Naive thymus-derived CD4-positive, alpha-beta T cell (primary cell): ENCODE measurements around the gene RAB42. TPM values are rescaled to one million over a fixed set of nuclear protein-coding genes. Genes with fewer than 3 reads are reported as not detected.

ENCODE experiments used
- ATAC-seq: fragments of 150-1000 bp; cut with Tn5 transposase; 2 replicates; pipeline ENCODE4 v1.10.0; 2021; ENCODE audit warnings: mild to moderate bottlenecking, moderate library complexity
- CTCF ChIA-PET: fragments of 350-600 bp; sonication (Branson Sonifier 250); formaldehyde crosslinking; loops from one replicate; lab custom pipeline; 2021; ENCODE audit warnings: antibody characterized with exemption; lab: Charles Lee
- POLR2A ChIA-PET: fragments of 350-600 bp; sonication (Branson Sonifier 250); formaldehyde crosslinking; loops from one replicate; lab custom pipeline; 2021; ENCODE audit warnings: antibody characterized with exemption, inconsistent platforms; lab: Charles Lee
- DNase-seq, 9 donors: peaks; one replicate each; pipeline versions ENCODE4 v3.0.0 to v3.0.0-alpha.2; 2020 to 2022; ENCODE audit warnings: mixed read lengths in 1 of 9
- H3K27ac ChIP-seq: one replicate; pipeline ENCODE4 v1.7.0; 2013; ENCODE audit warnings: mild to moderate bottlenecking, low read depth, low read length, moderate library complexity
- H3K27me3 ChIP-seq, 2 donors: one replicate each; pipeline ENCODE4 v1.7.0; 2013; ENCODE audit warnings: low read length in 2 of 2, mild to moderate bottlenecking in 2 of 2, moderate library complexity in 2 of 2; ENCODE audit not compliant: control insufficient read depth in 2 of 2, insufficient read depth in 2 of 2
- H3K36me3 ChIP-seq, 3 experiments: 1 replicate in 2 of 3; 2 replicates in 1 of 3; pipeline ENCODE4 v1.7.0; 2013; ENCODE audit warnings: low read length in 3 of 3, mild to moderate bottlenecking in 3 of 3, moderate library complexity in 1 of 3; ENCODE audit not compliant: insufficient read depth in 3 of 3, control insufficient read depth in 2 of 3
- H3K4me1 ChIP-seq, 2 donors: one replicate each; pipeline ENCODE4 v1.7.0; 2013; ENCODE audit warnings: low read length in 2 of 2, mild to moderate bottlenecking in 2 of 2, moderate library complexity in 1 of 2; ENCODE audit not compliant: control insufficient read depth in 2 of 2, insufficient read depth in 2 of 2
- H3K4me3 ChIP-seq: 2 replicates; pipeline ENCODE4 v1.7.0; 2013; ENCODE audit warnings: mild to moderate bottlenecking, low read length
- H3K9me3 ChIP-seq, 3 experiments: 1 replicate in 2 of 3; 2 replicates in 1 of 3; pipeline ENCODE4 v1.7.0; 2013; ENCODE audit warnings: low read length in 3 of 3; ENCODE audit not compliant: control insufficient read depth in 2 of 3
- H3K27ac Mint-ChIP-seq, 9 donors: one replicate each; pipeline ENCODE4 v1.8.0; 2020 to 2022; ENCODE audit warnings: mixed read lengths in 9 of 9, mild to moderate bottlenecking in 8 of 9, moderate library complexity in 5 of 9, inconsistent platforms in 2 of 9
- H3K27me3 Mint-ChIP-seq, 5 donors: one replicate each; pipeline ENCODE4 v1.8.0; 2021 to 2022; ENCODE audit warnings: mixed read lengths in 5 of 5, mild to moderate bottlenecking in 1 of 5
- H3K36me3 Mint-ChIP-seq, 5 donors: one replicate each; pipeline ENCODE4 v1.8.0; 2020 to 2022; ENCODE audit warnings: mixed read lengths in 5 of 5, mild to moderate bottlenecking in 3 of 5, inconsistent platforms in 1 of 5
- H3K4me1 Mint-ChIP-seq, 7 donors: one replicate each; pipeline ENCODE4 v1.8.0; 2020 to 2022; ENCODE audit warnings: mixed read lengths in 7 of 7, mild to moderate bottlenecking in 3 of 7, inconsistent platforms in 1 of 7
- H3K4me3 Mint-ChIP-seq, 10 donors: one replicate each; pipeline ENCODE4 v1.8.0; 2020 to 2022; ENCODE audit warnings: mild to moderate bottlenecking in 10 of 10, mixed read lengths in 10 of 10, moderate library complexity in 6 of 10, inconsistent platforms in 2 of 10
- H3K9me3 Mint-ChIP-seq, 11 donors: one replicate each; pipeline ENCODE4 v1.8.0; 2020 to 2022; ENCODE audit warnings: mixed read lengths in 11 of 11, mild to moderate bottlenecking in 4 of 11, inconsistent platforms in 1 of 11, moderate library complexity in 1 of 11
- intact Hi-C, 2 donors: fragments of 100-400 bp; cut with micrococcal nuclease; formaldehyde crosslinking; loops; one replicate each; pipeline ENCODE4 v1.15.1; 2023
- polyA plus RNA-seq, 2 donors: library from polyadenylated mRNA; unstranded; fragments of 300-500 nt; fragmentation: Illumina TruSeq; gene quantifications; one replicate each; pipeline ENCODE4 v1.2.3, GENCODE V29; 2021
- total RNA-seq, 6 experiments: library from RNA in 5 of 6; stranded (reverse) in 5 of 6; gene quantifications; 1 replicate in 5 of 6; 2 replicates in 1 of 6; pipeline ENCODE4 v1.2.3 and lab custom pipeline; 2021 to 2026

RAB42 gene
- total and polyA plus RNA-seq, 7 experiments from 2014 or later = 1.1 to 1.2 TPM; not detected in 5

DNA sequence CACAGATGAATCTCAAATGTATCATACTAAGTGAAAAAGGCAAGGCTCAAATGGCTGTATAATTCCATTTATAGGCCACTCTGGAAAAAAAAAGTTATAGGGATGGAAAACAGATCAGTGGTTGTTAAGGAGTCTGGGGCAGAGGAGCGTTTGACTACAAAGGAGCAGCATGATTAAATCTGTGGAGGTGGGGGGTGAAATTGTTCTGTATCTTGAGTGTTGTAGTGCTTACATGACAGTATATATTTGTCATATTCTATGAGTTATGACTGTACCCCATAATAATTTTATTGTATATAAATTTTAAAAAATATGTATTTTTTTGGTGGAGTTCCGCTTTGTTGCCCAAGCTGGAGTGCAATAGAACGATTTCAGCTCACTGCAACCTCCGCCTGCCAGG is 40.5 kb downstream of the RAB42 start:
- intact Hi-C loops = no loop called here
- ATAC-seq = no peak
- POLR2A ChIA-PET = interaction anchor here (0.6 to 2.5 kb wide), 2 partner anchors 10 to 86 kb away, joined by 3 to 11 read pairs; partner anchors contain the start of gene TAF12

DNA sequence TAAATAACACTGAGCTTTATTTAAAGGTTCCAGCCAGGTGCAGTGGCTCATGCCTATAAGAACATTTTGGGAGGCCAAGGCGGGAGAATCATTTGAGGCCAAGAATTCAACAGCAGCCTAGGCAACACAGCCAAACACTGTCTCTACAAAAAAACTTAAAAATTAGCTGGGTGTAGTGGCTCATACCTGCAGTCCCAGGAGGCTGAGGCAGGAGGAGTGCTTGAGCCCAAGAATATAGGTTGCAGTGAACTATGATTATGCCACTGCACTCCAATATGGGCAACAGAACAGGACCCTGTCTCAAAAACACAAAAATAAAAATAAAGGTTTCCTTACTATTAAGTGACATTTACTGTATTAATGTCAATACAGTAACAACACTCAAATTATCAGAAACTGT is 48.7 kb downstream of the RAB42 start:
- POLR2A ChIA-PET = interaction anchor here (0.5 to 14.1 kb wide), 7 partner anchors 8 to 135 kb away, joined by 3 to 383 read pairs (median 5); partner anchors contain the start of genes GMEB1, RCC1, RNU11 and YTHDF2
- peaks cover 0 to 4% (median 0%) of the 10 kb centered on the region in 3 experiments for H3K36me3 ChIP-seq
- CTCF ChIA-PET = interaction anchor here (0.6 to 1.5 kb wide), 7 partner anchors 18 to 238 kb away, joined by 3 to 11 read pairs (median 3); partner anchors contain the start of gene YTHDF2
- ATAC-seq (no peak), DNase-seq (peak in 6 of 9 donors; percentile 21 to 57 (median 38))
- Mint-ChIP-seq H3K27ac (peak overlapping the region in 5 of 9 donors; percentile 16 to 56 (median 39)), H3K27me3 (peaks cover 0 to 2% (median 0%) of the 10 kb centered on the region in 5 donors), H3K9me3 (no peaks in the 10 kb centered on the region), H3K4me3 (peak overlapping the region; percentile 35 to 100 (median 98)), H3K36me3 (peaks cover 0 to 10% (median 3%) of the 10 kb centered on the region in 5 donors), H3K4me1 (peaks cover 34 to 62% (median 55%) of the 10 kb centered on the region in 7 donors)
- H3K4me1 ChIP-seq = peaks cover 17 to 24% of the 10 kb centered on the region in 2 donors
- H3K9me3 ChIP-seq = no peaks in the 10 kb centered on the region
- no peak overlapping the region for H3K27ac ChIP-seq
- no peak overlapping the region for H3K4me3 ChIP-seq
- intact Hi-C loops = loop anchor here (1.0 to 5.0 kb wide), 3 partner anchors 47 to 273 kb away; partner anchors contain the start of gene PHACTR4 (in 1 of the 2)
- H3K27me3 ChIP-seq = no peaks in the 10 kb centered on the region

More for the DNA sequence above, 40.5 kb downstream of the RAB42 start:
- Histone ChIP-seq H3K27me3 (no peaks in the 10 kb centered on the region), H3K27ac (no peak overlapping the region), H3K4me3 (no peak overlapping the region), H3K4me1 (no peaks in the 10 kb centered on the region), H3K9me3 (no peaks in the 10 kb centered on the region), H3K36me3 (peaks cover 0 to 4% (median 4%) of the 10 kb centered on the region in 3 experiments)
- Mint-ChIP-seq H3K9me3 (no peaks in the 10 kb centered on the region), H3K36me3 (peaks cover 0 to 6% (median 0%) of the 10 kb centered on the region in 5 donors), H3K4me1 (peaks cover 6 to 21% (median 15%) of the 10 kb centered on the region in 7 donors), H3K27me3 (no peaks in the 10 kb centered on the region), H3K27ac (peak overlapping the region in 5 of 9 donors; percentile 4 to 76 (median 43)), H3K4me3 (no peak overlapping the region)
- CTCF ChIA-PET = interaction anchor here (0.6 to 0.7 kb wide), 2 partner anchors 21 to 120 kb away, joined by 3 read pairs; no protein-coding TSS in a partner anchor
- DNase-seq = no peak

GRCh38 chr1:28642056-28642846 is 50.2 kb downstream of the RAB42 start:
- Mint-ChIP-seq H3K4me1 (peaks cover 29 to 57% (median 47%) of the 10 kb centered on the region in 7 donors), H3K27ac (peak overlapping the region; percentile 93 to 99 (median 99)), H3K27me3 (peaks cover 0 to 2% (median 0%) of the 10 kb centered on the region in 5 donors), H3K4me3 (peak overlapping the region; percentile 94 to 100 (median 98)), H3K9me3 (no peaks in the 10 kb centered on the region), H3K36me3 (peaks cover 0 to 8% (median 3%) of the 10 kb centered on the region in 5 donors)
- intact Hi-C loops = loop anchor here (2.0 to 5.0 kb wide), 5 partner anchors 45 to 395 kb away; partner anchors contain the start of genes MED18 (in 1 of the 2) and PHACTR4 (in 1 of the 2)
- ChIA-PET CTCF (interaction anchor here (0.7 to 2.1 kb wide), 7 partner anchors 22 to 240 kb away, joined by 3 to 20 read pairs (median 5); partner anchors contain the start of genes GMEB1 and YTHDF2), POLR2A (interaction anchor here (0.6 to 14.1 kb wide), 30 partner anchors 10 to 913 kb away, joined by 3 to 383 read pairs (median 6); partner anchors contain the start of genes GMEB1, RCC1, SRSF4 and TRNAU1AP)
- H3K4me3 ChIP-seq = peak overlapping the region; percentile 93
- H3K27ac ChIP-seq = peak overlapping the region; percentile 95
- H3K36me3 ChIP-seq = no peaks in the 10 kb centered on the region
- H3K9me3 ChIP-seq = no peaks in the 10 kb centered on the region
- ATAC-seq (peak; percentile 5), DNase-seq (no peak)
- no peaks in the 10 kb centered on the region for H3K27me3 ChIP-seq
- peaks cover 19 to 27% of the 10 kb centered on the region in 2 donors for H3K4me1 ChIP-seq

GRCh38 chr1:28642847-28643635 is 51.0 kb downstream of the RAB42 start, which contains the start of gene TAF12:
TSS of gene TAF12 (minus strand) at chr1:28643067. CDS start at chr1:28622081, 20,986 bp downstream.
- H3K4me1 Mint-ChIP-seq = peaks cover 30 to 65% (median 55%) of the 10 kb centered on the region in 7 donors
- H3K9me3 ChIP-seq = no peaks in the 10 kb centered on the region

GRCh38 chr1:28644494-28644893 is 52.4 kb downstream of the RAB42 start:
- peaks cover 0 to 8% (median 3%) of the 10 kb centered on the region in 5 donors for H3K36me3 Mint-ChIP-seq
- H3K27me3 Mint-ChIP-seq = peaks cover 0 to 2% (median 0%) of the 10 kb centered on the region in 5 donors
- H3K9me3 Mint-ChIP-seq = peaks cover 0 to 10% (median 0%) of the 10 kb centered on the region in 11 donors
- no peaks in the 10 kb centered on the region for H3K36me3 ChIP-seq
- no peak for DNase-seq
- peaks cover 32 to 76% (median 62%) of the 10 kb centered on the region in 7 donors for H3K4me1 Mint-ChIP-seq
- POLR2A ChIA-PET = interaction anchor here (0.6 to 14.1 kb wide), 15 partner anchors 13 to 1724 kb away, joined by 3 to 383 read pairs (median 10); partner anchors contain the start of genes GMEB1, RCC1, SRSF4 and TRNAU1AP
- intact Hi-C loops = loop anchor here (1.0 to 5.0 kb wide), 3 partner anchors 43 to 277 kb away; partner anchors contain the start of gene PHACTR4 (in 1 of the 2)
- H3K27me3 ChIP-seq = no peaks in the 10 kb centered on the region
- no peak for ATAC-seq
- H3K4me1 ChIP-seq = peaks cover 32 to 42% of the 10 kb centered on the region in 2 donors
- peak overlapping the region; percentile 95 for H3K27ac ChIP-seq
- CTCF ChIA-PET = interaction anchor here (0.6 to 2.1 kb wide), 4 partner anchors 38 to 232 kb away, joined by 3 to 20 read pairs (median 10); partner anchors contain the start of gene YTHDF2
- peak overlapping the region; percentile 94 to 100 (median 98) for H3K4me3 Mint-ChIP-seq
- H3K9me3 ChIP-seq = no peaks in the 10 kb centered on the region
- peak overlapping the region; percentile 93 for H3K4me3 ChIP-seq
- H3K27ac Mint-ChIP-seq = peak overlapping the region; percentile 93 to 99 (median 99)

More at GRCh38 chr1:28642847-28643635, 51.0 kb downstream of the RAB42 start, which contains the start of gene TAF12:
- peaks cover 26 to 35% of the 10 kb centered on the region in 2 donors for H3K4me1 ChIP-seq
- peaks cover 0 to 2% (median 0%) of the 10 kb centered on the region in 5 donors for H3K27me3 Mint-ChIP-seq
- peak within 1 kb of the TSS; percentile 93 for H3K4me3 ChIP-seq
- H3K4me3 Mint-ChIP-seq = peak within 1 kb of the TSS; percentile 94 to 100 (median 98)
- ChIA-PET POLR2A (interaction anchor here (0.6 to 14.1 kb wide), 42 partner anchors 10 to 913 kb away, joined by 3 to 383 read pairs (median 4); partner anchors contain the start of genes GMEB1, PHACTR4, RCC1 and SRSF4), CTCF (interaction anchor here (0.7 to 2.1 kb wide), 12 partner anchors 10 to 239 kb away, joined by 3 to 20 read pairs (median 5); partner anchors contain the start of genes GMEB1 and YTHDF2)
- intact Hi-C loops = loop anchor here (1.0 to 5.0 kb wide), 14 partner anchors 25 to 538 kb away; partner anchors contain the start of genes GMEB1 (in 2 of the 2), SRSF4 (in 2 of the 2), YTHDF2 (in 2 of the 2) and MED18 (in 1 of the 2)
- DNase-seq (peak; percentile 81 to 92 (median 86)), ATAC-seq (peak; percentile 91)
- peaks cover 0 to 8% (median 3%) of the 10 kb centered on the region in 5 donors for H3K36me3 Mint-ChIP-seq
- peak within 1 kb of the TSS; percentile 95 for H3K27ac ChIP-seq
- H3K36me3 ChIP-seq = no peaks in the 10 kb centered on the region
- H3K9me3 Mint-ChIP-seq = no peaks in the 10 kb centered on the region
- peak within 1 kb of the TSS; percentile 93 to 99 (median 99) for H3K27ac Mint-ChIP-seq
- no peaks in the 10 kb centered on the region for H3K27me3 ChIP-seq
